Measurements from ENCODE around the gene MYO5B.

Gene MYO5B

DNA sequence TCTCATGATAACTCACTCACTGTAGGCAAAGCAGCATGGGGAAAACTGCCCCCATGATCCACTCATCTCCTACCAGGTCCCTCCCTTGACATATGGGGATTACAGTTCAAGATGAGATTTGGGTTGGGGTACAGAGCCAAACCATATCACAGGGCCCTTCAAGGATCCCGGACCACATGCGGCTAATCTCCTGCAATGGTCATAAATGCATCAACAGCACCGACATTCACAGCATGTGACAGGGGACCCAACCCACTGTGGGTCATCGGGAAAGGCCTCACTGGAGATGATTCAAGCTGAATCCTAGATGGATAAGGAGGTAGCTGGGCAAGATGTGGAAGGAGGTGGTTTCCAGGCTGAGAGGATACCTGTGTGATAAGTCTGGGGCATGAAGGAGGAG is 129.4 kb downstream of the MYO5B start:
- DNase-seq (ENCODE audit: low spot score), result no peak

DNA sequence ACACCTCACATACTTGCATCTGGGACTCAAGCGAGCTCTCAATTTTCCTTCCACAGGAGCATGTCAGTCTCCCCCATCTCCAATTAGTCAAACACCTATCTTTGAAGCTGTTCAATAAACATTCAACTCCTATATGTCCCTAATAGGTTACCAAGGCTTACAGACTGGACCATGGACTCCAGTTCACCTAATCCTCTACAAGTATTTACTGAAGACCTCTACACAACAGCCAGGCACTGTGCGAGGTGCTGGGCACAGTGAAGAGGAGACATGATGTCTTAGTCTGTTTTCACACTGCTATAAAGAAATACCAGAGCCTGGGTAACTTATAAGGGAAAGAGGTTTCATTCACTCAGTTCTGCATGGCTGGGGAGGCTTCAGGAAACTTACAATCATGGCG is 129.9 kb downstream of the MYO5B start:
- no peak for DNase-seq (ENCODE audit: low spot score)

DNA sequence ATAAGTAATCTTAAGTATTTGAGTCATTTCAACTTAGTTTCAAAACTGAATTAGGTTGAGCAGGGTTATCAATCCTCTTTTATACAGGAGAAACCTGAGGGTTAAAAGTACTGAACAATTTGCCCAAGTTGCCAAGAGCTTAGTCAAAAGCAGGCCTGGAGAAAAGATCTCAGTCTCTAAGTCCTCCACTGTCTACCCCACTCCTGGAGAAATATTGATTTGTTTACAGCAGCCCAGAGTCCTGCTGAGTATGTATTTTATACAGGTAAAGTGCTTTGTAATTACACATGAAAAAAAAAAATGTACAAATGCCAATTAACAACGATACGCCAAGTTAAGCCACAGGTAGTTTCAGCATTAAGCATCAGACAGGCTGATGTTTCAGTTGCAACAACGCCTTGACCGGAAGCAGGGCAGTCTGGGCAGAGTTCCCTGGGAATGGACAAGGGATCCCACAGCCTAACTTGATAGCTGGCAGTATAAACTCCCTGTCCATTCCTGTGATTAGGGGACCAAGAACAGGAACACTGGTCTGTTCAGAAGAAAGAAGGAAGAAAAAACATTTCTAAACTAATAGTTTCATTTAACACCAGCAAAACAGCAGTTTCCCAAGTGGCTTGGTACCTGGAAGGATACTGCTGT is 132.9 kb downstream of the MYO5B start:
- no peak for DNase-seq (ENCODE audit: low spot score)

DNA sequence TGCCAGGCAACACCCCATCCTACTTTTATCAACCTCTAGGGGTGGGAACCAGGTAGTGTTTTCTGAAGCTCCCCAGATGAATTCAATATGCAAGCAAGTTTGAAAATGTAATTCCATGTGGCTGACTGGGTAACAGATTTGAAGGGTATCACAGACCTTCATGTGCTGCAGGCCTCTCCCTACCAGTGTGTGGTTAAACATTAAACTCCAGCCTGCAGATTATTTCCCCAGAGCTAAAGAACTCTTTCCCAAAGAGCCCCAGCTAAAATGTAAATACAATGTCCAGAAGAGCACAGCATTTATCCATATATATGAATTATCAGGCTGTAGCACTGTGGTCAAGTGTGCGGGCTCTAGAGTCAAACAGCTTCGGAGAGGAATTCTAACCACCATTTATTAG is 134.1 kb downstream of the MYO5B start:
- no peak for DNase-seq (ENCODE audit: low spot score)

DNA sequence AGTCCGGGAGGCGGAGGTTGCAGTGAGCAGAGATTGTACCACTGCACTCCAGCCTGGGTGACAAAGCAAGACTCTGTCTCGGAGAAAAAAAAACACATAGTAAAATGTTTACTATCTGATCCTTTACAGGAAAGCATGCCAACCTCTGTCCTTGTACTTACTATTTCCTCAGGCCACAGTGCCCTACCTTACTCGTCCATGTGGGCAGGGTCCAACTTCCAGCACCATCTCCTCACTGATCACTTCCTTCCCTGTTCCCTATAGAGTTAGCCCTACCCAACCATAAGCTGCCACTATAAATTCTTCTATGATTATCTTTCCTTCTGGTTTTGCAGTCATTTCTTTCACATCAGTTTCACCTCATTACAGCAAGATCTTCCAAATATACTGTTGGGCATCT is 136.2 kb downstream of the MYO5B start:
- no peak for DNase-seq (ENCODE audit: low spot score)

DNA sequence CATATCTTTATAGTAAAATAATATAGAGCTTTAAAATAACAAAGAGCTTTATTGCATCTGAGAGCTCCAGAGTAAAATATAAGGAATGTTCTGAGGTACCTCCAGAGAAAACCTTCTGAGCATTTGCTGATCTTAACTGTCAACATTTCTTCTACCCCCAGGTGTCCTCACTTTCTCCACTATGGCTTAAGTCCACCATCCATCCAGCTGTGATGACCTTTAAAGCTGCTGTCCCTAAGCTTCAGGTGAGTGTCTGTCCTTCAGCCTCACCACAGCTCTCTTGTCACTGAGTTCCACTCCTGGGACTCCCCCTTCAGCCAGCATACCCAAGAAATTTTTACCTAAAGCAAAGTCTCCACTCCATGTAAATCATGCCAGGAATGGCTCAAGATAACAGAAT is 137.9 kb downstream of the MYO5B start:
- DNase-seq (ENCODE audit: low spot score), result no peak

DNA sequence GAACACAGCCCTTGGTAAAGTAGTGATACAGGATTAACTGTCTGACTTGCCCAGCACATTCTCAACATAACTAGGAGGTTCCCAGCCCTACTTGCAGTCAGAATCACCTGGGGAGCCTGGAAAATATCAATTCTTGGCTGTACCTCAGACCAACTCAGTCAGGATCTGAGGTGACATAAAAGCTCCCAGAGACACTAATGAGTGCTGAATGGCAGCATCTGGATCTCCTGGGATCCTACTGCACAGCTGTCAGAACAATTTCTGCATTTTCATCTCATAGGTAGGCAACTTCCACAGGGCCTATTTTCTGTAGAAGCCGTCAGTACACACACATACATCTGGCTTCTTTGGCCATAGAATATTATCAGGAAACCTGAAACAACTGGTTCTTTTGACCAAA is 138.8 kb downstream of the MYO5B start:
- DNase-seq (ENCODE audit: low spot score), result no peak

DNA sequence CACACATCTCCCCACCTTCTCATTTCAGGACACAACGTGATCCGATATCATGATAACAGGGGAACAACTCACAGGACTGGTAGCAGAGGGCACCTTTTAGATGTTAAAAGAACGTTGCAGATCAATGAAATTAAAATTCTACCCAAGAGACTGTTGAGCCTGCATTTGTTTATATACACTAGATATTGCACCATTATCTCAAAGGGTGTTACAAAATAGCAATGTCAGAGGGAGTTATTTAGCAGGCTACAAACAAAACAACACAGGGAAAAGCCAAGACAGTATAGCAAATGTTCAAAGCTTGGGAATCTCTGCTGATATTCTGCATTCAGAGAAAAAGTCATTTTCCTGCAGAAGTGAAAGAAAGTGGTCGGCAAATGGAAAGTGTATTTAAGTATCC is 139.5 kb downstream of the MYO5B start:
- no peak for DNase-seq (ENCODE audit: low spot score)

DNA sequence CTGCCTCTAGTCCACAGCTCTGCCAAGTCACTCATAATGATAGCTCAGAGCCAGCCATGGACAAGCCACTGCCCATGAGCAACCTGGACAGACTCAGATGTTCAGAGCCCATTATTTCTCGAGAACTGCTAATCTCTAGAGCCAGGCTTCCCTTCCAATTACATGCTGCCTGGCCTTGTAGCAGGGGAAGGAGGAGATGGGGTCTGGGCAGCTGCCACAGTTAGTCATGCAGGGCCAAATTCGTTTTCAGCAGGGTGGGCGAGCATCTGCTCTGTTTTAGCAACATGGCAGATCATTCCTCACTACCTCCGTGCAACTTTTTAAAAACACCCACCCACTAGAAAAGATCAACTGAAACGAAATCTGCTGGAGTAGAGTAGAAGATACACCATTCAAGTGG is 141.8 kb downstream of the MYO5B start:
- no peak for DNase-seq (ENCODE audit: low spot score)

DNA sequence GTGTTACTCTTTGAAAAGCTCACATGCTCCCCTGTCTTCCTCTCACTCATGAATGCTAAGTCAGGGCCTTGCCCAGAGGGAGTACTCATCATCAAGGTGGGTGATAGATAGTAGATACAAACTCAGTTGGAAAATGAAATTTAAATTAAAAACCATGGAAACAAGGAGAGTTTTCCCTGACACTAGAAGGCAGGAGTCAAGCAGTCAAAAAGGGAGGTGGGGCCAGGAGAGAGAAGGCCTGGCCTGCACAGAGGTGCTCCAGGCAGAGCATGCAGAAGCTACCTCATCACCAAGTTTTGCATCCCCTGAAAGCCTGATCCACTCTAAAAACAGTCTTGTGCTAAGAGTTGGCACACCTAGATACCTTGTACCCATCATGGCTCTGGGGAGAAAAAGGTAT is 143.7 kb downstream of the MYO5B start:
- DNase-seq (ENCODE audit: low spot score), result no peak

DNA sequence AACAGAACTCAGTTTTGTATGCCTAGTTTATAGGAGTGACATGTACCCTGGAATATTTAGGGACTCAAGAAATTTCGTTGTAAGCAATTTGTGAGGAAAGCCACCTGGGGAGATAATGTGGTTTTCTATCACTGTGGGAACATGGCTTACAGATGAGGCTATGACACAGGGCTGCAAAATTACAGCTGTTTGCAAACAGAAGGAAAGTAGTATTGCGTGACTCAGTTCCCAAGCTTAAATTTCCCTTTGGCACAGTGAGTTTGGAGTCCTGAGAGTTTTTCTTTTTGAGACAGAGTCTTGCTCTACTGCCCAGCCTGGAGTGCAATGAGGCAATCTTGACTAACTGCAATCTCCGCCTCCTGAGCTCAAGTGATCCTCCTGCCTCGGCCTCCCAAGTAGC is 149.8 kb downstream of the MYO5B start:
- no peak for DNase-seq (ENCODE audit: low spot score)

DNA sequence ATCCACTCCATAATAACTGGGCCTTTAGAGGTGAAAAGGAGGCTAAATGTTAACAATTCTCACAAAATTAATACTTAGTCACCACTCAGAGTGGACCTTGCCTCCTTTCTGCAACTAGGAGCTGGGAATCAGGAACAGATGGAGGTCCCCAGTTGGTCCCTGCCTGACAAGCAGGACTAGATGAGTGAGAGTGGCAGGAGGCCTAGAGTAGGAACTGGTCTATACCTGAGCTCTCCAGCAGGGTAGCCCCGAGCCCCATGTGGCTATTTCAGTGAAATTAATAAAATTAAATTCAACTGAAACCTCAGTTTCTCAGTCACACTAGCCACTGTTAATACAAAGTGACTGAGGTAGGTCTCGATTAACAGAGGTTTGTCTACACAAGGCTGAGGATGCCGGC is 150.5 kb downstream of the MYO5B start:
- DNase-seq (ENCODE audit: low spot score), result no peak

DNA sequence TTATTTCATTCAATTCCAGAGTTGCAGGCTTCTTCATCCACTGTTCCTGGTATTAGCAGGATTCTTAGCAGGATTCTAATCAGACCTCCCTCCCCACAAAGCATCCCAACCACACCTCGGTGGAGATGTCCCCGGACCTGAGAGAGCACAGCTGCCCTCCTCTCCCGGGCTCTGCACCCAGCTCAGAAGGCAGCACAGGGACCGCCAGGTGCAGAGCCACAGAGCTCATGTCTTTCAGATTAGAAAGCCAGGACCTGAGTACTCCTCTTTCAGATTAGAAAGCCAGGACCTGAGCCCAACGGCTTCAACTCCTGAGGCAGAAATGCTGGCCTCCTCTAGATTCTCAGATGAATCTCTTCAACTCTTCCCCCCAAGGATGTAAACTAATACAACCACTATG is 152.3 kb downstream of the MYO5B start:
- DNase-seq (ENCODE audit: low spot score), result no peak

DNA sequence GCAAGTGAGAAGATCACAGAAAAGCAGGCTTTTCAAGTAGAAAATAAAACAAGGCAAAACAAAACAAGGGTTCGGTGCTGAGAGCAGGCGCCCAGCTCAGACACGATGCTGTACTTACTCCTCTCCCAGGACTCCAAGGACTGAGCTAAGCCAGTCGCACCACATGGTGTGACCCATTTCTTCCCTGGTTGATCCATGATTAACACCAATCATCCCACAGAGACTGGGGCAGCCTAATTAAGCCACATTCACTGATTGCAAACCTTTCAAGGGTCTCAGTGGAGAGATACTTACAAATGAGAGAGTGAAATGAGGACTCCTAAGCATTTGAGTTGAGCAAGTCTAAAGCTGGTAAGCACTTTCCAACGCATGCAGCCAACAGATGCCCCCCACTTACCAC is 155.2 kb downstream of the MYO5B start:
- DNase-seq (ENCODE audit: low spot score), result no peak

DNA sequence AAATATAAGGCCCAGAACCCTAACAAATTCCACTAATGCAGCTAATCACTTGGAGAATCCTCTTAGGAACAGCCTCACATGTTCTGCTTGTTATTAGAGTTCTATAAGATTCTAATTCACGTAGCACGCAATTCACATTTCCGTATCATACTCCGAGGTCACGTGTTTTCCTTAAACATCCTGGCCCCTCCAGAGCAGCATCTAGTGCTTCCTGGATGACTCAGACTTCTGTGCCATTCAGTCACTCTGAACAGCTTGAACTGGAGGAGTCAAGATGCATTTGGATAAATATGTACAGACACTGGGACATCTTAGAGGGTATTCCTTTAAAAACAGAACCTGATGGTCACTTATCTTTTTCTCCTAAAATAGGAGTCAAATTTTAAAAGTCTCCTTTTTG is 156.5 kb downstream of the MYO5B start:
- no peak for DNase-seq (ENCODE audit: low spot score)

DNA sequence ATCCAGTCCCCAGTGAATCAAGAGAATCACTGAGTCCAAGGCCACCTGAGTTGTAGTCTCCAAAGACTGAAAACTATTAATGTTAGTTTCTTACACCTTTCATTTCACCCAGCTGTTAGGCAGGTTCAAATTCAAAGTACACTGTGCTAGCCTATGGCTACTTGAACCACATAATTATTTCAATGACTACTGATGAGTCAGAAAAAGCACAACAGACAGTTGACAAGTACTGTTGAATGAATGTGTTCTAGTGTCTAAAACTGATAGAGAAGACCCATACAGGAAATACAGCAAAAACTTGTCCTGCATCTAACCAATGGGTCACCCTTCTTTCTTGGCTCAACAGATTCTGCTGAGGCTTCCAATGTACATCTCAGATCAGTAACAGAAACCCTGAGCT is 160.9 kb downstream of the MYO5B start:
- DNase-seq (ENCODE audit: low spot score), result no peak

DNA sequence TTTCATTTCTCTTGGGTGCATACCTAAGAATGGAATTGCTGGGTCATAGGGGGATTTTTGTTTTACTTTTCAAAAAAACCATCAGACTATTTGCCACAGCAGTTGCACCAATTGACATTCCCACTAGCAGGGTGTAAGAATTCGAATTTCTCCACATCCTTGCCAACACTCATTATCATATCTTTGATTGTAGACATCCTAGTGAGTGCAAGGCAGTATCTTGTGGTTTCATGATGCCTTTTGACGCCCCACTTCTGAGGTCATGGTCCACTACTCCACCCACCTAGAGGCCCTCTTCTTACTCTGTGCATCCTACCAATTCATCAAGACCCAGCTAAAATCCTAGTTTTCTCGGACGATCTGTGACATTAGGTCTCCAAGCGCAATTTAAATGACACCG is 161.9 kb downstream of the MYO5B start:
- no peak for DNase-seq (ENCODE audit: low spot score)

DNA sequence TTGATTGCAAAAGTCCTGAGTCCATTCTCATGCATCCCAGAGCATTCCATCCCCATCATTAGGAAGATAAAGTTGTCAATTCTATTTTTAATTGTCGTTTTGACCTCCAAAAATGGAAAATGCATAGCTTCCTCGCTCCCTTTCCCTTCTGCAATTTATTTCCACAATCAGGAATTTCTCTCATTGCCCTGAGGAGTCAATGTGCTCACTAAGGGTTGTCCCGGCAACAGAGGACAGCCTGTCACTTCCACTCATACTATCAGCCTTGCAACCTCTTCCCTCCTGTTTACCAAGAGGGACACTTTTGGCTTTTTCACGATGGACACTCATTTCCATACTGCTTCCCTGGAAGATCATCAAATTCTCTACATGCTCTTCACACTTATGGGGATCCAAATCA is 164.8 kb downstream of the MYO5B start:
- no peak for DNase-seq (ENCODE audit: low spot score)

DNA sequence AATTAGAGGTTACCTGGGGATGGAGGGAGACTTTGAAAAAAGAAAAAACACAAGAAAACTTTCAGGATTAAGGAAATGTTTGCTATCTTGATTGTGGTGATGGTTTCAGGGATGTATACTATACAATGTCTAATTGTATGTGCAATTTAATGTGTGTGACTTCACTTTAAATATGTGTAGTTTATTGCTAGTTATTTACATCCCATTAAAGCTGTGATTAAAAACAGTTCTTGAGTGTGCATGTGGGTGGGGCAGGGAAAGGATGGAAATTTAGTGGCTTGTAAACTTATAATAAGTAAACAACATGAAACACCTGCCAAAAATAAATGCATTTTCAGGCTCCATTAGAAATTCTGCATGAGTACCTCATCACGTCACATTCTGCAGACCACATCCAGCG is 167.0 kb downstream of the MYO5B start:
- no peak for DNase-seq (ENCODE audit: low spot score)

DNA sequence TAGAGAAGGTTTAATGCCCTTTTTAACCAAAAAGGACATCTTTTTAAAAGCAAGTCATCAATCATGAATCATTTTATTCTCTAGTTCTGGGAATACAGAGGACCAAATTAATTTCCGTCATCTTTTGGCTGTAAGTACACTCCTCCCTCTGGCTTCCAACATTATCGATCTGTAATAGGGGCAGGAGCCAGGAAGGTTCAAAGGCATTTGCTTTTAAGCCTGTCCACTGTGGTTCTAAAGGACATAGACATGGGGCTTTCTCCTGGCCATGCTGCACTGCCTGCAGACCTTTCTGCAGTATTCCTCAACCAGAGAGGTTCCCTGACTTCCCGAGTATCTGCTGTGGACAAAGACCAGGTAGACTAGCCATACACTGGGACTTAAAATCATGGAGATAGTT is 170.5 kb downstream of the MYO5B start:
- no peak for DNase-seq (ENCODE audit: low spot score)

DNA sequence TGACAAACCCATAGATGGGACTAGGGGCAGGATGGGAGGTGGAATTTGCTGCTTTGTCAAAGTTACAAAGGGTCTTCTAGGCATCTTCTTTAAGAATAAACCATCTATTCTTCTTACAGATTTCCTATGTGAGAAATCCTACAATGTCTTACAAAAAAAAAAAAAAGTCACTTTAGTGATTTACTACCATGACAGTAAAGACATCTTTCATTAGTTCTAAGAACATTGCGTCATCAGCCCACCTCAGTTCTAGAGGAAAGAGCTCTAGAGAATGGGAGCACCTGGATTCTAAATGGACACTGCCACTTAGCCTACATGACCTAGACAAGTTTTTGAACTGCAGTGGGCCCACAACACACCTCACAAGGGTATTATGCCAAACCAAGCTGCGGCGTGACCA is 172.0 kb downstream of the MYO5B start:
- DNase-seq (ENCODE audit: low spot score), result no peak

DNA sequence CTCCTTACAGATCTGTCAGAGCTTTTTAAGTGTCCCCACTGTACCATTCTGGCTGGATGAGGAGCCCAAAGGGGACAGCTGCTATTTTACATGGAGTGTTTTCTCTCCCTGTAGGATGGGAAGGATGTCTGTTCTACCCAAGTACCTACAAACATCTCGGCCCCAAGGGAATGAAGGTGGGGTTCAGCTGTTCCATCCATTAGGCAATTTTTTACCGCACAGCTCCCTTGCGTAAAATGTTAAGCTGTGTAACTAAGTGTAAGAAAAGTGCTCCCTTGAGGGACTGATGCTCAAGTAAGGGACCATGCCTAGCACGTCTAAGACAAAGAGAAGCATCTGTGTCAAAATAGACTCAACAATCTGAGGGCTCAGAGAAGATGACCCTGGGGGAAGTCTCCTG is 180.3 kb downstream of the MYO5B start:
- DNase-seq (ENCODE audit: low spot score), result no peak

DNA sequence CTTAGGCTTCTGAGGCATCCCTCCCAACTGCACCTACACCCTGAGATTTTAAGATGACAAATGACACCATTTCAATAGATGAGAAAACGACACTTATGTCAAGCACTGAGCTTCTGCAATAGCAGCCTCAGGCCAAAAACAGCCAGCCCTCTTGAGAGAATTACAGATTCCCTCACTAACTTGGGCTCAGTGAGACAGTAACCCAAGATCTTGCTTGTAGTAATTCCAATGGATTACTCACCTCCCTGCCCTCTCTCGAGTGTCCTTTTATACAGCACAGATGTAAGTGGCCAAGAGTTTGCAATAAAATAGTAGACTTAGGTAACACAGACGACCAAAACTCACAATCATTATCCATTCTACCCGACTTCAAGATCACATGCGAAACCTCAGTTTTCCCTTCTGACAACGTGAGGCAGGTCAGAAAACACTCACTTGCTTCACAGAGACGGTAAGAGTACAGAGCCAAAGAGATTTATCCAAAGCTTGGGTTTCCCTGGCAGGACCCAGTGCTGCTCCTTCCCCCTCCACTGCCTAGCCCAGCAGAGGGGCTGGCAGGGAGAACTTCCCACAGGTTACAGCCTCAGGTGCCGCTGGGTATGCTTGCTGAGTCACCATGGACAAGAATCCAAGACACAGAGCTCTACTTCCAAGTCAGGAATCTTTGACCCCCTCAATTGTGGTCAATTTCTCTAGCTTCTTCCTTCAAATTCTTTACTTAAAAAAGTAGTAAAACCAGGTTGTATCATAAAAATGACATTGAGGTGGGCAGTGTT is 181.4 kb downstream of the MYO5B start:
- no peak for DNase-seq (ENCODE audit: low spot score)

DNA sequence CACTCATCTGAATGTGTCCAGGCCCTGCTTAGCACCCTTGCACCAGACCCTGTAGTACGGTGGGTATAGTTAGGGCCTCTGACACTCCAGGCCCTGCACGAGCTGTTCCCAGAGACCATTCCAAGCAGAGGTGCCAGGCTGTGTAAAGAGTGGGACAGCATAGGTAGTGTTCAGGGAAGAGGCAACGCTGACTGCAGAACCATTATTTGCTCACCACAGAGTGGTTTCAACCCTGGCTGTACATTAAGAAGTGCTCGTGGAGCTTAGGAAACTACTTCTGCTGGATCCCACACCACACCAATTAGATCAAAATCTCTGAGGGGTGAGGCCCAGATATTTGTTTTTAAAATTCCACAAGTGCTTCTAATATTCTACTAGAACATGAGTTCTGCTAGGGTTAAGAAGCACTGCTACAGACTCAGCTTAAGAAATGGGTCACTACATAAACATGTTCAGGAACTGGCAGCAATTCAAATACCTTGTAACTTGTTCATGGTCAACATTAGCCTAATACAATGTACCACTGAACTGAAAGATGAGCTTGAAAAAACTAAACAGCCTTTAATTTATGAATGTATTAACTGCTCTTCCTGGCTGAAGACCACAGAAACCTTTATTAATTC is 183.0 kb downstream of the MYO5B start:
- peak; percentile 31 for DNase-seq (ENCODE audit: low spot score)
